ENCODE data around the gene CMBL.

GRCh38 chr5:10300246-10300645 lies 7.5 kb downstream of the CMBL start:
- TF ChIP-seq CTCF (IDR thresholded peaks at IDR 0.05; ENCODE audit: low read depth, low read length) = no peak
- no peak for TF ChIP-seq EZH2phosphoT487 (IDR thresholded peaks at IDR 0.05; ENCODE audit: low read depth)

Measured in OCI-LY3 (cell line).